ENCODE measurements around the gene CDIPT.
"Not testable (repeated sequence)": the region's sequence is repeated elsewhere in the genome, so short reads cannot be mapped to it uniquely, and the experiment has no call there.

CDIPT gene

GRCh38 chr16:29857133-29857760 is 5.8 kb downstream of the CDIPT start:
- DNase-seq: no peak

- DNase-seq: no peak
Measured at GRCh38 chr16:29854520-29855100, 8.4 kb downstream of the CDIPT start.

- DNase-seq: no peak
Measured at GRCh38 chr16:29852654-29853053, 10.4 kb downstream of the CDIPT start.

GRCh38 chr16:29850998-29851397 is 12.0 kb downstream of the CDIPT start:
- DNase-seq: no peak

GRCh38 chr16:29849505-29849904 is 13.5 kb downstream of the CDIPT start:
- DNase-seq: no peak

GRCh38 chr16:29848420-29849297 is 14.4 kb downstream of the CDIPT start:
- no peak for DNase-seq

GRCh38 chr16:29845656-29846055 is 17.4 kb downstream of the CDIPT start:
- peak; percentile 72 for DNase-seq

- peak; percentile 42 for DNase-seq
Measured at GRCh38 chr16:29844575-29845331, 18.3 kb downstream of the CDIPT start.

GRCh38 chr16:29843931-29844330 is 19.1 kb downstream of the CDIPT start:
- DNase-seq: no peak

- DNase-seq: no peak
Measured at GRCh38 chr16:29842732-29843346, 20.2 kb downstream of the CDIPT start.

- no peak for DNase-seq
Measured at GRCh38 chr16:29841631-29842030, 21.4 kb downstream of the CDIPT start.

GRCh38 chr16:29840240-29840639 is 22.8 kb downstream of the CDIPT start:
- no peak for DNase-seq

- DNase-seq: no peak
Measured at GRCh38 chr16:29839822-29840221, 23.2 kb downstream of the CDIPT start.

- no peak for DNase-seq
Measured at GRCh38 chr16:29837841-29838240, 25.2 kb downstream of the CDIPT start.

GRCh38 chr16:29836623-29837022 is 26.4 kb downstream of the CDIPT start:
- no peak for DNase-seq

GRCh38 chr16:29835926-29836325 is 27.1 kb downstream of the CDIPT start:
- DNase-seq: no peak

GRCh38 chr16:29834079-29834478 is 28.9 kb downstream of the CDIPT start:
- no peak for DNase-seq

GRCh38 chr16:29833219-29833618 is 29.8 kb downstream of the CDIPT start:
- DNase-seq: not testable (repeated sequence)

- no peak for DNase-seq
Measured at GRCh38 chr16:29831490-29831889, 31.5 kb downstream of the CDIPT start.

GRCh38 chr16:29830774-29831173 is 32.3 kb downstream of the CDIPT start:
- DNase-seq: no peak

GRCh38 chr16:29826342-29826695 is 36.7 kb downstream of the CDIPT start:
- DNase-seq: no peak

GRCh38 chr16:29825145-29826044 is 37.6 kb downstream of the CDIPT start:
- DNase-seq: no peak

Measured in DMS79 treated with DMSO at 0.1 percent for 48 hours (cell line).